Measurements from ENCODE around the gene CNTRL. TPM values are rescaled to one million over a fixed set of nuclear protein-coding genes. Genes with fewer than 3 reads are reported as not detected.

CNTRL gene
- total and polyA plus RNA-seq, 2 donors (not counting 1 experiment from before 2014, with no cell fraction given) = 40.0 to 146 TPM

DNA sequence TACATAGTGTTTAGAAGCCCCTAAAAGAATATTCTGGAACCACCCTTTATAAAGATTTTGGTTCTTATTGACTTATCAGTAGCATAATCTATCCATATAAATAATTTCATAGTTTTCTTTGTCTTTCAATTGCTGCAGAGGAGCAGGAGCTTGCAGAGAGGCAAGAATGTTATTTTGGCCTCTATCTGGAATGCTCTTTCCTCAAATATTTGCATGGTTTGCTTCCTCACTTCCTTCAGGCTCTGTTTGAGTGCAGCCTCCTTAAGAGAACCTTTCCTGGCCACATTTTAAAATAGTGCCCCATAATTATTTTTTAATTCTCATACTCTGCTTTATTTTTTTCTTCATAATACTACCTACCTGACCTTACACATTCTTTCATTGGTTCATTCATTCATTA lies 26.1 kb upstream of the CNTRL start:
- H3K79me2 ChIP-seq (ENCODE audit: control insufficient read depth, insufficient read depth, low read length) = no peaks in the 10 kb centered on the region
- H2AFZ ChIP-seq (ENCODE audit: insufficient read depth, low read depth, low read length, poor library complexity, severe bottlenecking) = no peak overlapping the region
- H3K4me1 Mint-ChIP-seq = no peaks in the 10 kb centered on the region
- H3K4me3 ChIP-seq (ENCODE audit: control extremely low read depth in 1 of 5, extremely low read depth in 1 of 5, insufficient read depth in 1 of 5, low read depth in 2 of 5, low read length in 4 of 5) = no peak overlapping the region
- H3K27me3 ChIP-seq (replicated peaks in 1 of 4; ENCODE audit: control extremely low read depth in 1 of 4, control insufficient read depth in 3 of 4, insufficient read depth in 4 of 4, low read length in 3 of 4) = no peaks in the 10 kb centered on the region
- H3K4me2 ChIP-seq (replicated peaks; ENCODE audit: low read depth, low read length, poor library complexity, severe bottlenecking) = no peak overlapping the region
- ChIA-PET POLR2A (no interaction called here), CTCF (interaction anchor here (0.6 to 4.6 kb wide), 3 partner anchors 11 to 292 kb away, joined by 3 to 29 read pairs (median 5); no protein-coding TSS in a partner anchor)
- no peaks in the 10 kb centered on the region for H3K4me1 ChIP-seq (ENCODE audit: control insufficient read depth in 2 of 2, insufficient read depth in 2 of 2, low read length in 2 of 2)
- no peaks in the 10 kb centered on the region for H3K9me3 Mint-ChIP-seq (ENCODE audit: insufficient read depth)
- no peak overlapping the region for H3K9ac ChIP-seq (ENCODE audit: low read length)
- no peak for TF ChIP-seq EZH2 (IDR thresholded peaks at IDR 0.05; ENCODE audit: borderline replicate concordance, insufficient read depth, low read depth, low read length, poor library complexity, severe bottlenecking)
- TF ChIP-seq, protein P1, sequence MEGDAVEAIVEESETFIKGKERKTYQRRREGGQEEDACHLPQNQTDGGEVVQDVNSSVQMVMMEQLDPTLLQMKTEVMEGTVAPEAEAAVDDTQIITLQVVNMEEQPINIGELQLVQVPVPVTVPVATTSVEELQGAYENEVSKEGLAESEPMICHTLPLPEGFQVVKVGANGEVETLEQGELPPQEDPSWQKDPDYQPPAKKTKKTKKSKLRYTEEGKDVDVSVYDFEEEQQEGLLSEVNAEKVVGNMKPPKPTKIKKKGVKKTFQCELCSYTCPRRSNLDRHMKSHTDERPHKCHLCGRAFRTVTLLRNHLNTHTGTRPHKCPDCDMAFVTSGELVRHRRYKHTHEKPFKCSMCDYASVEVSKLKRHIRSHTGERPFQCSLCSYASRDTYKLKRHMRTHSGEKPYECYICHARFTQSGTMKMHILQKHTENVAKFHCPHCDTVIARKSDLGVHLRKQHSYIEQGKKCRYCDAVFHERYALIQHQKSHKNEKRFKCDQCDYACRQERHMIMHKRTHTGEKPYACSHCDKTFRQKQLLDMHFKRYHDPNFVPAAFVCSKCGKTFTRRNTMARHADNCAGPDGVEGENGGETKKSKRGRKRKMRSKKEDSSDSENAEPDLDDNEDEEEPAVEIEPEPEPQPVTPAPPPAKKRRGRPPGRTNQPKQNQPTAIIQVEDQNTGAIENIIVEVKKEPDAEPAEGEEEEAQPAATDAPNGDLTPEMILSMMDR (IDR thresholded peaks at IDR 0.05) = no peak
- no peaks in the 10 kb centered on the region for H4K20me1 ChIP-seq (ENCODE audit: control insufficient read depth, insufficient read depth, low read length, poor library complexity, severe bottlenecking)
- DNase-seq (no peak), ATAC-seq (ENCODE audit: low read depth) (no peak)
- no peak overlapping the region for H3K27ac Mint-ChIP-seq
- intact Hi-C loops (cut with micrococcal nuclease) = no loop called here
- H3K9me3 ChIP-seq (ENCODE audit: control extremely low read depth in 1 of 3, control insufficient read depth in 2 of 3, insufficient read depth in 1 of 3, low read length in 2 of 3) = no peaks in the 10 kb centered on the region
- H3K4me3 Mint-ChIP-seq = no peak overlapping the region
- no peaks in the 10 kb centered on the region for H3K27me3 Mint-ChIP-seq
- peaks cover 0 to 2% of the 10 kb centered on the region in 2 experiments for H3K36me3 ChIP-seq (replicated peaks in 1 of 2; ENCODE audit: control extremely low read depth in 1 of 2, control insufficient read depth in 1 of 2, extremely low read depth in 1 of 2, insufficient read depth in 2 of 2, low read length in 1 of 2)
- no peak overlapping the region for H3K27ac ChIP-seq (ENCODE audit: low read length in 2 of 2)

DNA sequence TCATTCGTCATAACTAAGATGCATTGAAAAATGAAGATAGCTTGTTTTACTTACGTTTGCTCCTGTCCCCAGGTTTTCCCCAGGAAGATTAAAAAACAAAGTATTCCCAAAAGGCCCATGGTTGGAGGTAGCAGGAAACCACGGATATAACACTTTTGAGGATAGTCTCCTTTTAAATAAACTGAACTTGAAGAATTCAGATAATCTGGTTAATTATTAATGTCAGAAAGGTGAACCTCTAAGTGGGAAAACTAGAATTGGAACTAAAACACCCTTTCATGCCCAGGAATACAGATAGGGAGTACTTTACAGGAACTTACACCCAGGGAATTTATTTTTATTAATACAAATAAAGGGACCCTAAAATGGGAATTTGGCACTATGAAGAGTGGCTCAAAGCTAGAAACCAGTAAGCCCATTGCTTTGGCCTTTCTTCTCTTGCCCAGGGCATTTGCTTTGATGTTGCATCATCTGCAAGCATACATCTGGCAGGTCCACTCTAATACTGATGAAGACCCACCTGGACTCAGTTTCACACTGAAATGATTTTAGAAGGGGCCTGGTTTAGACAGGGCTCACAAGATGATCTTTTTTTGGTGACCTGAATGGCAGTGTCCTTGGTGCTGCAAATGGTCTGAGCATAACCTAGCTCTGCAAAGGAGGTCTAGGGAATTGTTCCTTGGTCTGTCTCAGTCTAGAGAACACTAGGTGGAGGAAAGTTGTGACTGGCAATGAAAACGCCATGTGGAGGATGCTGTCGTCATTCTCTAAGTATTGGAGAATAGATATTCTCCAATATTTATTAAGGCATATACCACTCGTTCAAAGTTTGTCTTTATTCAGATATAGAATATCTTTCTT lies 24.4 kb upstream of the CNTRL start, which contains the start of gene C5:
Gene C5 (minus strand): TSS at position 148 of the 861 bp plus-strand sequence. CDS start 29 bp downstream, at position 119.
- Mint-ChIP-seq H3K4me3 (no peak within 1 kb of the TSS), H3K27ac (no peak within 1 kb of the TSS), H3K4me1 (no peaks in the 10 kb centered on the region), H3K27me3 (no peaks in the 10 kb centered on the region), H3K9me3 (ENCODE audit: insufficient read depth) (no peaks in the 10 kb centered on the region)
- CTCF ChIA-PET = interaction anchor here (0.6 to 4.6 kb wide), 3 partner anchors 10 to 70 kb away, joined by 3 to 29 read pairs (median 9); no protein-coding TSS in a partner anchor
- Histone ChIP-seq H4K20me1 (ENCODE audit: control insufficient read depth, insufficient read depth, low read length, poor library complexity, severe bottlenecking) (no peaks in the 10 kb centered on the region), H3K9ac (ENCODE audit: low read length) (no peak within 1 kb of the TSS), H3K9me3 (ENCODE audit: control extremely low read depth in 1 of 3, control insufficient read depth in 2 of 3, insufficient read depth in 1 of 3, low read length in 2 of 3) (no peaks in the 10 kb centered on the region), H3K4me2 (replicated peaks; ENCODE audit: low read depth, low read length, poor library complexity, severe bottlenecking) (no peak within 1 kb of the TSS), H3K79me2 (ENCODE audit: control insufficient read depth, insufficient read depth, low read length) (no peaks in the 10 kb centered on the region), H3K27me3 (replicated peaks in 1 of 4; ENCODE audit: control extremely low read depth in 1 of 4, control insufficient read depth in 3 of 4, insufficient read depth in 4 of 4, low read length in 3 of 4) (no peaks in the 10 kb centered on the region), H3K27ac (ENCODE audit: low read length in 2 of 2) (no peak within 1 kb of the TSS), H3K4me3 (ENCODE audit: control extremely low read depth in 1 of 5, extremely low read depth in 1 of 5, insufficient read depth in 1 of 5, low read depth in 2 of 5, low read length in 4 of 5) (no peak within 1 kb of the TSS), H3K36me3 (replicated peaks in 1 of 2; ENCODE audit: control extremely low read depth in 1 of 2, control insufficient read depth in 1 of 2, extremely low read depth in 1 of 2, insufficient read depth in 2 of 2, low read length in 1 of 2) (peaks cover 0 to 3% of the 10 kb centered on the region in 2 experiments), H2AFZ (ENCODE audit: insufficient read depth, low read depth, low read length, poor library complexity, severe bottlenecking) (no peak within 1 kb of the TSS), H3K4me1 (ENCODE audit: control insufficient read depth in 2 of 2, insufficient read depth in 2 of 2, low read length in 2 of 2) (no peaks in the 10 kb centered on the region)
- POLR2A ChIA-PET = no interaction called here
- DNase-seq = no peak
- TF ChIP-seq EZH2 (IDR thresholded peaks at IDR 0.05; ENCODE audit: borderline replicate concordance, insufficient read depth, low read depth, low read length, poor library complexity, severe bottlenecking) = no peak
- TF ChIP-seq, protein P1 (IDR thresholded peaks at IDR 0.05) = no peak
- no CpG with 5 or more reads among the region's 6 CpGs for WGBS (ENCODE audit: insufficient coverage)
- intact Hi-C loops (cut with micrococcal nuclease) = no loop called here
- no peak for ATAC-seq (ENCODE audit: low read depth)
